Sigmoid colon (tissue), 7 donors: ENCODE measurements around the gene CCDC148. TPM values are rescaled to one million over a fixed set of nuclear protein-coding genes. Genes with fewer than 3 reads are reported as not detected.

Source experiments
- DNase-seq: peaks from one replicate; pipeline ENCODE4 v3.0.0-alpha.2; 2019
- H3K27ac ChIP-seq, 4 donors: fragments of 200-600 bp; sonication (generic); one replicate each; pipeline ENCODE4 v1.5.1; 2016 to 2019; ENCODE audit warnings: mild to moderate bottlenecking in 1 of 4
- H3K27me3 ChIP-seq, 3 donors: fragments of 200-600 bp; sonication (generic); one replicate each; pipeline ENCODE4 v1.5.1; 2019; ENCODE audit warnings: mild to moderate bottlenecking in 1 of 3
- H3K36me3 ChIP-seq, 4 donors: fragments of 200-600 bp; sonication (generic); one replicate each; pipeline ENCODE4 v1.5.1; 2016 to 2019
- H3K4me1 ChIP-seq, 4 donors: fragments of 200-600 bp; sonication (generic); one replicate each; pipeline ENCODE4 v1.5.1; 2017 to 2019
- H3K4me3 ChIP-seq, 4 donors: fragments of 200-600 bp; sonication (generic); one replicate each; pipeline ENCODE4 v1.5.1; 2017 to 2019; ENCODE audit warnings: mild to moderate bottlenecking in 2 of 4, moderate library complexity in 1 of 4
- H3K9me3 ChIP-seq, 4 donors: fragments of 200-600 bp in 3 of 4; sonication (generic) in 3 of 4; one replicate each; pipeline versions ENCODE4 v1.5.1 to v1.6.1; 2013 to 2019
- CTCF ChIP-seq, 4 experiments: fragments of 450-650 bp in 3 of 4; fragments of 200-600 bp in 1 of 4; IDR thresholded peaks; one replicate each; pipeline ENCODE4 v1.5.1; 2016 to 2019; ENCODE audit warnings: antibody characterized with exemption in 4 of 4, mild to moderate bottlenecking in 3 of 4, moderate library complexity in 2 of 4
- EP300 ChIP-seq, 4 donors: sonication (generic); formaldehyde crosslinking; IDR thresholded peaks; one replicate each; pipeline ENCODE4 v1.6.1; 2017; ENCODE audit warnings: antibody characterized with exemption in 4 of 4
- POLR2A ChIP-seq, 2 donors: fragments of 450-650 bp; IDR thresholded peaks; one replicate each; pipeline ENCODE4 v1.6.1; 2016; ENCODE audit warnings: antibody characterized with exemption in 2 of 2, mild to moderate bottlenecking in 2 of 2, moderate library complexity in 2 of 2
- POLR2AphosphoS5 ChIP-seq, 4 donors: sonication (generic); formaldehyde crosslinking; IDR thresholded peaks; one replicate each; pipeline ENCODE4 v1.6.1; 2017; ENCODE audit warnings: antibody characterized with exemption in 4 of 4
- WGBS, 2 donors: extraction: QIAGEN DNeasy Blood & Tissue Kit; methylation state at CpG; one replicate each; pipeline ENCODE4 v1.1.7; 2013; 5-methylcytosine and 5-hydroxymethylcytosine counted together
- intact Hi-C: fragments of 100-400 bp; cut with DNase I; formaldehyde crosslinking; loops from one replicate; pipeline ENCODE4 v1.15.1; 2023
- polyA plus RNA-seq, 3 donors: library from polyadenylated mRNA; stranded (reverse); fragments of 200-250 nt; gene quantifications; one replicate each; pipeline ENCODE4 v1.2.3, GENCODE V29; 2013
- total RNA-seq, 4 donors: library from RNA; depleted of rRNA; stranded (reverse); fragments of >200 nt; gene quantifications; one replicate each; pipeline ENCODE4 v1.1.0, GENCODE V29; 2016
- donor health status: healthy with polysubstance abuse.
- donor health status: Bipolar disorder and iron deficiency.
- donor health status: healthy.

CCDC148 gene
- total and polyA plus RNA-seq, 7 donors, result 0.23 to 0.83 (median 0.36) TPM; not detected in 4

- peaks cover 0 to 41% (median 29%) of the 10 kb centered on the region in 4 donors for H3K4me1 ChIP-seq
- TF ChIP-seq POLR2AphosphoS5 (IDR thresholded peaks at IDR 0.05) (no peak), POLR2A (IDR thresholded peaks at IDR 0.05) (no peak), CTCF (IDR thresholded peaks at IDR 0.05) (no peak), EP300 (IDR thresholded peaks at IDR 0.05) (no peak)
- H3K27me3 ChIP-seq, result no peaks in the 10 kb centered on the region
- H3K9me3 ChIP-seq, result no peaks in the 10 kb centered on the region
- intact Hi-C loops, result no loop called here
- peak overlapping the region in 1 of 4 donors; percentile 62 for H3K27ac ChIP-seq
- no peak overlapping the region for H3K4me3 ChIP-seq
- DNase-seq, result no peak
- no peaks in the 10 kb centered on the region for H3K36me3 ChIP-seq
Observed at GRCh38 chr2:158498043-158498748, 41.6 kb upstream of the CCDC148 start.

- intact Hi-C loops, result no loop called here
- 38 to 64% methylated on average over 1 of the region's 1 CpG for WGBS, 2 donors
- H3K9me3 ChIP-seq, result no peaks in the 10 kb centered on the region
- H3K4me1 ChIP-seq, result peaks cover 0 to 34% (median 25%) of the 10 kb centered on the region in 4 donors
- no peak for DNase-seq
- H3K36me3 ChIP-seq, result no peaks in the 10 kb centered on the region
- no peak for TF ChIP-seq POLR2A (IDR thresholded peaks at IDR 0.05)
- TF ChIP-seq EP300 (IDR thresholded peaks at IDR 0.05), result no peak
- TF ChIP-seq POLR2AphosphoS5 (IDR thresholded peaks at IDR 0.05), result no peak
- TF ChIP-seq CTCF (IDR thresholded peaks at IDR 0.05), result no peak
- H3K4me3 ChIP-seq, result no peak overlapping the region
- H3K27me3 ChIP-seq, result no peaks in the 10 kb centered on the region
- peak overlapping the region in 1 of 4 donors; percentile 62 for H3K27ac ChIP-seq
Observed at GRCh38 chr2:158497486-158497885, 40.9 kb upstream of the CCDC148 start.

- WGBS, 2 donors, result 49 to 74% methylated on average over 3 of the region's 3 CpGs
- H3K9me3 ChIP-seq, result no peaks in the 10 kb centered on the region
- no peaks in the 10 kb centered on the region for H3K36me3 ChIP-seq
- H3K4me1 ChIP-seq, result peaks cover 0 to 33% (median 25%) of the 10 kb centered on the region in 4 donors
- intact Hi-C loops, result no loop called here
- TF ChIP-seq CTCF (IDR thresholded peaks at IDR 0.05), result no peak
- TF ChIP-seq POLR2AphosphoS5 (IDR thresholded peaks at IDR 0.05), result no peak
- TF ChIP-seq POLR2A (IDR thresholded peaks at IDR 0.05), result no peak
- TF ChIP-seq EP300 (IDR thresholded peaks at IDR 0.05), result no peak
- H3K4me3 ChIP-seq, result no peak overlapping the region
- DNase-seq, result no peak
- H3K27me3 ChIP-seq, result no peaks in the 10 kb centered on the region
- peak overlapping the region in 1 of 4 donors; percentile 62 for H3K27ac ChIP-seq
Observed at GRCh38 chr2:158496986-158497385, 40.4 kb upstream of the CCDC148 start.

GRCh38 chr2:158495175-158495574 is 38.6 kb upstream of the CCDC148 start:
- Histone ChIP-seq H3K4me1 (peaks cover 0 to 17% (median 8%) of the 10 kb centered on the region in 4 donors), H3K27ac (peak overlapping the region in 1 of 4 donors; percentile 62), H3K27me3 (no peaks in the 10 kb centered on the region), H3K4me3 (no peak overlapping the region), H3K36me3 (no peaks in the 10 kb centered on the region), H3K9me3 (no peaks in the 10 kb centered on the region)
- WGBS, 2 donors, result 89 to 98% methylated on average over 5 of the region's 5 CpGs
- TF ChIP-seq CTCF (IDR thresholded peaks at IDR 0.05), result no peak
- no peak for TF ChIP-seq POLR2AphosphoS5 (IDR thresholded peaks at IDR 0.05)
- TF ChIP-seq POLR2A (IDR thresholded peaks at IDR 0.05), result no peak
- TF ChIP-seq EP300 (IDR thresholded peaks at IDR 0.05), result no peak
- DNase-seq, result no peak
- intact Hi-C loops, result no loop called here
